Measurements from ENCODE around the gene ACP3. TPM values are rescaled to one million over a fixed set of nuclear protein-coding genes. Genes with fewer than 3 reads are reported as not detected.

ACP3 gene
- total and polyA plus RNA-seq, 2 of the 4 experiments (the other 2 are of a cell fraction), result 0.36 to 0.54 TPM

DNA sequence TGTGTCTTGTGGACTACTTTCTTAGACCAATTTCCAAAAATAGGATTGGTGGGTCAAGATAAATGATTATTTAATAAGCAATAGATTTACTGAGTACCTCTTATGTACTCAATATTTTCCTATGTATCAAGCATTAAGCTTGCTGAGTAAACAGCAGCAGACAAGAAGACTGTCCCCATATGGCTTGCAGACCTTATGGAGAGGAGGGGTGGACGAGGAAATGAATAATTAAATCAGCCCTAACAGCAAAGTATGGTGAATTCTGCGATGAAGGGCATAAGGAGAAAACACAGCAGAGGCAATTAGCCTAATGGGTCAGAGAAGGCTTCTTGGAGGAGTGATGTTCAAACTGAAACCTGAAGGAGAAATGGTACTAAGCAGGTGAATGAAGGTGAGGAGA lies 45.1 kb downstream of the ACP3 start:
- in situ Hi-C loops (cut with MboI; ENCODE audit: low sequenced_read_pairs), result loop anchor here (5.0 kb wide), 1 partner anchor 40 kb away; no protein-coding TSS in a partner anchor
- H3K14ac ChIP-seq (replicated peaks; ENCODE audit: low read depth, low read length), result no peak overlapping the region

More for the DNA sequence above, 45.1 kb downstream of the ACP3 start:
- Histone ChIP-seq H2AFZ (replicated peaks; ENCODE audit: low read length, poor library complexity) (no peak overlapping the region), H3K27ac (ENCODE audit: insufficient read depth, low read length) (no peak overlapping the region), H2AK5ac (ENCODE audit: low read depth, low read length) (no peak overlapping the region), H2BK20ac (ENCODE audit: low read depth, low read length) (no peak overlapping the region), H4K20me1 (ENCODE audit: insufficient read depth, low read length) (no peaks in the 10 kb centered on the region), H3K56ac (ENCODE audit: extremely low read depth, insufficient read depth, low read length) (no peak overlapping the region), H4K5ac (ENCODE audit: low read depth, low read length) (no peak overlapping the region), H2AK9ac (replicated peaks; ENCODE audit: low read depth, low read length, poor library complexity) (no peak overlapping the region), H3K23ac (ENCODE audit: low read depth, low read length) (no peak overlapping the region), H3K36me3 (ENCODE audit: control insufficient read depth, insufficient read depth, low read length) (no peaks in the 10 kb centered on the region), H3K9me3 (ENCODE audit: control insufficient read depth, insufficient read depth, low read length) (no peaks in the 10 kb centered on the region), H2BK15ac (ENCODE audit: low read depth, low read length) (no peak overlapping the region), H4K91ac (ENCODE audit: insufficient read depth, low read depth, low read length) (no peak overlapping the region), H3K4me3 (ENCODE audit: insufficient read depth, low read depth, low read length) (no peak overlapping the region), H4K8ac (ENCODE audit: low read depth in 2 of 2, low read length in 2 of 2) (no peak overlapping the region), H3K27me3 (ENCODE audit: control insufficient read depth, insufficient read depth, low read length) (peaks cover 3% of the 10 kb centered on the region; the same call in 1 of the 2 replicates), H3K9me1 (ENCODE audit: insufficient read depth, low read length) (no peaks in the 10 kb centered on the region), H2BK120ac (ENCODE audit: low read depth, low read length) (no peak overlapping the region), H3K9ac (ENCODE audit: low read depth, low read length) (no peak overlapping the region), H3K79me1 (ENCODE audit: low read depth in 1 of 2, low read length in 2 of 2) (no peaks in the 10 kb centered on the region), H3K18ac (ENCODE audit: low read depth, low read length) (no peak overlapping the region), H3K4me2 (ENCODE audit: low read depth, low read length) (no peak overlapping the region), H3K4me1 (ENCODE audit: control insufficient read depth, insufficient read depth, low read length) (no peaks in the 10 kb centered on the region), H3K4ac (ENCODE audit: low read depth, low read length) (no peak overlapping the region), H2BK5ac (ENCODE audit: low read depth, low read length, poor library complexity, severe bottlenecking) (no peak overlapping the region)
- intact Hi-C loops (cut with micrococcal nuclease) (no loop called here), dilution Hi-C loops (cut with HindIII; ENCODE audit: low sequenced_read_pairs, unreplicated experiment) (no loop called here)
- CTCF ChIA-PET, result no interaction called here
- WGBS, 2 experiments (ENCODE audit: extremely low coverage in 2 of 2, insufficient read length in 1 of 2), result 100% methylated on average over 1 of the region's 2 CpGs; no CpG with 5 or more reads in 1 of the 2 experiments
- TF ChIP-seq MAZ (IDR thresholded peaks at IDR 0.05; ENCODE audit: borderline replicate concordance, low read depth, low read length), result no peak
- DNase-seq (no peak), ATAC-seq (ENCODE audit: low read depth) (no peak)
- no TSS peak for BruUV-seq (replicated peaks)
- POLR2A ChIA-PET (ENCODE audit: unreplicated experiment), result no interaction called here
